ENCODE data around the gene PRKG2.

- TF ChIP-seq USF1 (IDR thresholded peaks at IDR 0.05): no peak
- TF ChIP-seq MAX (IDR thresholded peaks at IDR 0.05): no peak
- no peak for TF ChIP-seq CEBPB (IDR thresholded peaks at IDR 0.05)
- TF ChIP-seq TAF1 (IDR thresholded peaks at IDR 0.05; ENCODE audit: low read depth): no peak
- TF ChIP-seq REST (IDR thresholded peaks at IDR 0.05; ENCODE audit: low read depth): no peak
- no peak for TF ChIP-seq TEAD4 (IDR thresholded peaks at IDR 0.05)
- TF ChIP-seq EP300 (IDR thresholded peaks at IDR 0.05; ENCODE audit: borderline replicate concordance): no peak
- no peak for TF ChIP-seq RAD21 (IDR thresholded peaks at IDR 0.05; ENCODE audit: low read depth)
- no peak for TF ChIP-seq YY1 (IDR thresholded peaks at IDR 0.05; ENCODE audit: low read depth)
- no peak for TF ChIP-seq FOXM1 (IDR thresholded peaks at IDR 0.05; ENCODE audit: borderline replicate concordance, low read depth)
- no peak for TF ChIP-seq ZBTB7A (IDR thresholded peaks at IDR 0.05; ENCODE audit: low read depth)
Measured at GRCh38 chr4:81196126-81196650, 18.8 kb downstream of the PRKG2 start.
